Esophagus squamous epithelium (tissue), 5 donors: ENCODE measurements around the gene TBC1D3D. TPM values are rescaled to one million over a fixed set of nuclear protein-coding genes. Genes with fewer than 3 reads are reported as not detected.
"Not testable (repeated sequence)": the region's sequence is repeated elsewhere in the genome, so short reads cannot be mapped to it uniquely, and the experiment has no call there.

ENCODE experiments used
- DNase-seq: peaks from one replicate; lab custom pipeline; 2025; lab: John Stamatoyannopoulos, UW
- H3K27ac ChIP-seq, 4 donors: fragments of 200-600 bp; sonication (generic); one replicate each; pipeline ENCODE4 v1.5.1; 2016 to 2019; ENCODE audit warnings: mild to moderate bottlenecking in 1 of 4
- H3K27me3 ChIP-seq, 4 donors: fragments of 200-600 bp; sonication (generic); 1 replicate in 3 of 4; 2 replicates in 1 of 4; pipeline versions ENCODE4 v1.5.1 to v1.6.0; 2017 to 2021; ENCODE audit warnings: antibody characterized with exemption in 1 of 4
- H3K36me3 ChIP-seq, 3 donors: fragments of 200-600 bp; sonication (generic); one replicate each; pipeline ENCODE4 v1.5.1; 2016 to 2019
- H3K4me1 ChIP-seq, 3 donors: fragments of 200-600 bp; sonication (generic); one replicate each; pipeline ENCODE4 v1.5.1; 2017 to 2019
- H3K4me3 ChIP-seq, 4 donors: fragments of 200-600 bp; sonication (generic); 1 replicate in 3 of 4; 2 replicates in 1 of 4; pipeline ENCODE4 v1.5.1; 2016 to 2019; ENCODE audit warnings: mild to moderate bottlenecking in 2 of 4, moderate library complexity in 1 of 4
- H3K9me3 ChIP-seq, 3 donors: fragments of 200-600 bp; sonication (generic); one replicate each; pipeline ENCODE4 v1.5.1; 2016 to 2019
- WGBS, 2 donors: methylation state at CpG; one replicate each; pipeline ENCODE4 v1.1.5; 2018; 5-methylcytosine and 5-hydroxymethylcytosine counted together
- intact Hi-C: fragments of 100-400 bp; cut with DNase I; formaldehyde crosslinking; loops from one replicate; pipeline ENCODE4 v1.15.0; 2022
- total RNA-seq, 4 donors: library from RNA; depleted of rRNA; stranded (reverse); fragments of >200 nt; gene quantifications; one replicate each; pipeline ENCODE4 v1.1.0, GENCODE V29; 2016
- donor health status: DM: yes; HTN: yes; CAD: no.

TBC1D3D gene
- under 1 TPM in 1 of 4 donors, not detected in 3; 0.57 TPM for total RNA-seq

DNA sequence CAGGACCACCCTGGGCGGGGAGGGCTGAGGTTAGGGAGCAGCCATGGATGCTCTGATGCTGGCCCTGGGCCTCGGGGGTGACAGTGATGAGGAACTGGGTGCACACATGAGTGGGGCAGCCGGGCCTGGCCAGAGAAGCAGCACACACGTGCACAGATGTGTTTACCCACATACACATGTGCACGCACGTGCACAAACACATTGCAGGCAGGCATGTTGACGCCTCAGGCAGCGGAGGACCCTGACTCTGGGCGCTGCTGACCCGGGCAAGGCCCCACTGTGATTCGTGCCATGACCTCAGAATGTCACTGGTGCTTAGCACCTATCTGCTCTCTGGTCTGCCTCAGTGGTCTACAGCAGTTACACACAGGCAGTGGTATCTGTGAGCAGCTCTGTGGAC lies at the start of gene TBC1D3D:
Gene TBC1D3D (plus strand): TSS at position 301 of the 400 bp plus-strand sequence. CDS start 1,585 bp downstream, outside the sequence.
- intact Hi-C loops, H3K36me3 ChIP-seq, H3K4me3 ChIP-seq, H3K27ac ChIP-seq, H3K27me3 ChIP-seq, DNase-seq, H3K9me3 ChIP-seq, H3K4me1 ChIP-seq: not testable (repeated sequence)
- WGBS, 2 donors = no CpG with 5 or more reads among the region's 11 CpGs

DNA sequence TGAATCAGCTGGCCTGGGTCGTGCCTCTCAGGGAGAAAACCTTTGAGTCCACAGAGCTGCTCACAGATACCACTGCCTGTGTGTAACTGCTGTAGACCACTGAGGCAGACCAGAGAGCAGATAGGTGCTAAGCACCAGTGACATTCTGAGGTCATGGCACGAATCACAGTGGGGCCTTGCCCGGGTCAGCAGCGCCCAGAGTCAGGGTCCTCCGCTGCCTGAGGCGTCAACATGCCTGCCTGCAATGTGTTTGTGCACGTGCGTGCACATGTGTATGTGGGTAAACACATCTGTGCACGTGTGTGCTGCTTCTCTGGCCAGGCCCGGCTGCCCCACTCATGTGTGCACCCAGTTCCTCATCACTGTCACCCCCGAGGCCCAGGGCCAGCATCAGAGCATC lies 14.8 kb upstream of the TBC1D3D start, which contains the start of gene TBC1D3L:
Gene TBC1D3L (minus strand): TSS at position 101 of the 400 bp plus-strand sequence. CDS start 1,540 bp downstream, outside the sequence.
- intact Hi-C loops, H3K36me3 ChIP-seq, DNase-seq, H3K27ac ChIP-seq, H3K4me1 ChIP-seq, H3K9me3 ChIP-seq, H3K27me3 ChIP-seq, H3K4me3 ChIP-seq: not testable (repeated sequence)
- WGBS, 2 donors = no CpG with 5 or more reads among the region's 11 CpGs

Other genes with a start within 250 kb of the TBC1D3D start
- not detected for gene TBC1D3K, start 79.6 kb upstream of the TBC1D3D start, total RNA-seq
- 10 to 100 TPM in 3 of 4 donors, 1 to 10 TPM in 1; 9.5 to 20.7 (median 14.1) TPM for gene TBC1D3L, start 14.9 kb upstream of the TBC1D3D start, total RNA-seq
- under 1 TPM in 1 of 4 donors, not detected in 3; 0.15 TPM for gene TBC1D3C, start 64.7 kb downstream of the TBC1D3D start, total RNA-seq
- not detected for gene TBC1D3E, start 124.0 kb downstream of the TBC1D3D start, total RNA-seq
- gene TBC1D3, start 188.6 kb downstream of the TBC1D3D start, total RNA-seq = not detected